HG03060 (cell line): ENCODE results near the gene ZNF14.
"Not testable (repeated sequence)": the region's sequence is repeated elsewhere in the genome, so short reads cannot be mapped to it uniquely, and the experiment has no call there.

ENCODE experiments used
- ATAC-seq: cut with Tn5 transposase; IDR thresholded peaks from one replicate; pipeline ENCODE4 v1.9.1; 2021; ENCODE audit warnings: low read depth, moderate number of reproducible peaks; ENCODE audit not compliant: unreplicated experiment

ZNF14 gene

DNA sequence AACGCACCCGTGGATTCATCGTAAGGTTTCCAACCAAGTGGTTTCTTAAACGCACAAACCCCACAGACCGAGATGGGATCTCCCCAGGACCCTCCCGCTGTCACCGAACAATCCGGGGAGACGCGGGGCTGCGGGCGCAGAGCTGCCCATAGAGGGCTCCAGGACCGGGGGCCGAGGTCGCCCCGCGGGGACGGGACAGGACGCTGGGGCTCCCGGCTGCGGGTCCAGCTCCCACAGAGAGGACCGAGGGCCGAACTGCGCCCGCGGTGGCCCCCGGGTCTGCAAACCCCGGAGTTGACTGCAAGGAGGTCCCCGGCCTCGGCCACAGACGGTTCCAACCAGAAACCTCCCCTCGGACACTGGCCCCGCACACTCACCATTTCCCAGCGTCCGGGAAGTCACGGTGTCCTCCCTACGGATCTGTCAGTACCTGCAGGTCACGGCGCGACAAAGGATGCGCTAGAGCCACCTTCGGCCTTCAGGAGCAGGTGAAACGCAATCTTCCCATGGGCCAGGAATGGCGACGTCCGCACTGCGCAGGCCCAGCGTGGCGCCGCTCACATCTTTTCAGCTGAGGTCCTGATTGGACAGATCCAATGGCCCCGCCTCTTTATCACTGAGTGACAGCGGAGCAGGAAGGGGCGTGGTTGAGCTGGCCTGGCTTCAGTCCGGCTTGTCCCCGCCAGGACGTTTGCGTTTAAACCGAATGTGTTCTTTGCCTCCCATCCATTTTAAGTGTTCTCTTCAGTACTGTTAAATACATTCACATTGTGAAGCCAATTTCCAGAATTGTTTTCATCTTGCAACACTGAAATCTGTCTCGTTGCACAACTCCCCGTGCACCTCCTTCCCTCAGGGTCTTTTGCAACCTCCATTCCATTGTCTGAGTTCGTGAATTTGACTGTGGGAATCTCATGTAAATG lies at the start of gene ZNF14:
ZNF14 (minus strand) TSS at position 534 of the 923 bp plus-strand sequence; CDS start at position 380, 154 bp downstream.
- ATAC-seq, result peak; percentile 98

DNA sequence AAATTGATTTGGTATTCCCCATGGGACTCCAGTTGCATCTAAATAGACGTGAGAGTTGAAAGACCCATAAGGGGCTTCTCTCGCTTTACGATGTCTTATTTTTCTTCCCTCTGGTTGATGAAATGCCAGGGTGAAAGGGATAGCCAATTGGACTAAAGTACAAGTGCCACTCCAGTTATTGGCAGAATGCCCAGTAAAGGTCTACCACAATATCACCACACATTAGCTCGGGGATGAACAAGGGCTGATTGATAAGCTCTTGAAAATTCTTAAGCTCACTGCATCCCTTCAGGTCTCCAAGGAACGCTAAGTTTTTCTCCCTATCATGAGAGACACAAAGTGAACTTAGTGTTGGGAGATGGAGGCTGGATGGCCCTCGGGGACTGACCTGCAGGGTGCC lies 48.9 kb upstream of the ZNF14 start:
- not testable (repeated sequence) for ATAC-seq

DNA sequence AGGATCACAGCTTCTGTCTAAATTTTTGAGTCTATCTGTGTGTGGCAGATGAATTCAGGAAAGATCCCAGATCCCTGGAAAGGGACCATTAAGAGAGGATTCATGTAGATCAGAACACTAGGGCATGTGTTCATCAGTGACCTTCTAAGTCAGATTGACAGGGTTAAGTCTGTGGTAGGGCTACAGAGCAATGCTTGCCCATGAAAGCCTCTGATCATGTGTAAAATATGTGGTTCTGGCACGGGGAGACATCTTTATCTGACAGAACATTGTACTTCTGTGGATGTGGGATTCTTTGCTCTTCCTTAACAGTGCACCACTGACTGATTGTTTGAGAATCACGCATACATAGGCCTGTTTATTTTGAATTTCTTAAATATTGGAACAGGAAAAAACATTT lies 45.8 kb upstream of the ZNF14 start:
- ATAC-seq, result no peak

DNA sequence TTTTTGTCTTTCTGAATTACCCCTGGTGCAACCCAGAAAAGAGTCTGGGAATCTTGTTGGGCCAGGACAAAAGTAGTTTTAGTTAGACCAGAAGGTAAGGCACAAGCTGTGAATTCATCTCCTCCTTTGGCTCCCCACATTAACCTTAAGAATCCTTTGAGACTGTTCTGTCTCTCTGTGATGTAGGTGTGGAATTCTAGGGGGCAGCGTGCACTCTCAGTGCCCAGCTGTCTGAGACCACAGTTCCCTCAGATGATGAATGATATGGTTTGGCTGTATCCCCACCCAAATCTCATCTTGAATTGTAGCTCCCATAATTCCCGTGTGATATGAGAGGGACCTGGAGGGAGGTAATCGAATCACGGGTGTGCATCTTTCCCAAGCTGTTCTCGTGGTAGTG lies 44.8 kb upstream of the ZNF14 start:
- no peak for ATAC-seq

DNA sequence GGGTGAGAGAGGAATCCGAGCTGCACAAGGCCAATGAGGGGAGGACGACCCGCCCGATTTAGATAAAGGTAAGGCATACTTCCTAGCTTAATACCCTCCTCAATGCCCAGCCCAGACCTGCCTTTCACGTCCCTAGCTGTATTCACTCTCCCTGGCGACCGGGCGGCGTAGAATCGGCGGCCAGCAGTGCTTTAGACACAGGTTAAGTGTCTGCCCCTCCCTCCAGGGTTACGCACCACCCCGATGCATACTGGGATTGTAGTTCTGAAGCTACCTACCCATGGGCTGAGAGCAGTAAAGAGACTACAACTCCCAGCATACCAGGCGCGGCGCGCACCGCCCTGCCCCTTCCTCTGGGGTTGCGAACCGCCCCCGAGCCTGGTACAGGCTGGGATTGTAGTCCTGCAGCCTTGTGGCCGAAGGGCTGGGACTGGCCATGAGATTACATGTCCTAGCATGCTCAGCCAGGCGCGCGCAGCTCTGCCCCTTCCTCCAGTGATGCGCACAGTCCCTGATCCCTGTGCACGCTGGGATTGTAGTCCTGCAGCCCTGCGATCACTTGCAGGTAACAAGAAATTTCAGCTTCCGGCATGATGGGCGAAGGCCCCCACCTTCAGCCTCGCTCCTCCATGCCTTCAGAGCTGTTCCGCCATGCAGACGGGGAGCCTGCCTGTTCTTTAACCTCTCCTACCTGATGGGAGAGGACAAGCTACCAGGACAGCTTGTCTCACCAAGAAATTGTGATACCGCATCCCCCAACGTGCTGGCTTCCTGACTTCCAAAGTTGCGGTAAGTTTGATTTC lies 43.5 kb upstream of the ZNF14 start:
- peak; percentile 86 for ATAC-seq

DNA sequence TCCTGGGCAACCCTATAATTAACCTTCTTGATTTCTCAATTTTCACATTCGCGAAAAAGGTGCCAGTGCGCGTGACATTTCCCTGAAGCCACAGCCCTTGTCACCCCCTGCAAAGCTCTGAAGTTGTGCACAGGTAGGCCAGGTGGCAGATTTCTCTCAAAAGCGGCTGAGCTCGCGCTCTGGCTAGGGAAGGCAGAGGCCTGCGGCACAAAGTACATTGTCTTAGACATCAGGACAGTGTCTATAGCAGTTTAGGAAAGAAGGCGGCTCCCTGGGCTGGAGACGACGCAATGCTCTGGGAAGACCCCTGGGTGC lies 42.9 kb upstream of the ZNF14 start:
- peak; percentile 1 for ATAC-seq

DNA sequence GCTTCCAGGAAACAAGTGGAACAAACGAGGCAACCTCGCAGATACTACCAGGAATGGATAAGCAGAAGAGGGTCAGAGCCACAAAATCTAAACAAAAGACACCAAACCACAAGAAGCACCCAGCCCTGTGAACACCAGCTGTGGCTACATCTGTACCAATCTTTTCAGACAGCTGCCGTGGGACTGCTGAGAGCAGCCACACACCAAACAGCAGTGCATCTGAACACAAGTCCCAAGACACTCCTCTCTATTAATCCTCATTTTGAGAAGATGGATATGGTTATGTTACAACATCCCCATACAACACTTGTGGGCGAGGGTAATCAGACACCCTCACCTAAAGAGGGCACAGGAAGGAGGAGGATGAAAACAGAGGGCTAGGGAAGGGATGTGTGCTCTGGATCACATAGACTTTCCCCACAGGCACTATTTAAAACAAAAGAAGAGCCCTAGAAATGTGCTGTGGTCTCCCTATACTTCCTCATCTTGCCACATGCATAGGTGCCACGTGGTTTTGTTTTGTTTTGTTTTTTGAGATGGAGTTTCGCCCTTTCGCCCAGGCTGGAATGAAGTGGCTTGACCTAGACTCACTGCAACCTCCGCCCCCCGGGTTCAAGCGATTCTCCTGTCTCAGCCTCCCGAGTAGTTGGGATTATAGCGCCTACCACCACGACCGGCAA lies 41.6 kb upstream of the ZNF14 start:
- no peak for ATAC-seq

DNA sequence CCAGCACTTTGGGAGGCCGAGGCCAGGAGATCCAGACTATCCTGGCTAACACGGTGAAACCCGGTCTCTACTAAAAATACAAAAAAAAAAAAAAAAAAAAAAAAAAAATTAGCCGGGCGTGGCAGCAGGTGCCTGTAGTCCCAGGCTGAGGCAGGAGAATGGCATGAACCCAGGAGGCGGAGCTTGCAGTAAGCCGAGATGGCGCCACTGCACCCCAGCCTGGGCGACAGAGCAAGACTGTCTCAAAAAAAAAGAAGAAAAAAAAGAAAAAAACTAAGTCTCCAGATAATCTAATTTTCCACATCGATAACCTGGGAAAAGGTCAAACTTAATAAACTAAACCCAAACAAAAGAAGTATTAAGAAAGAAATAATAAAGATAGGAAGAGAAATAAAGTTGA lies 39.1 kb upstream of the ZNF14 start:
- not testable (repeated sequence) for ATAC-seq

DNA sequence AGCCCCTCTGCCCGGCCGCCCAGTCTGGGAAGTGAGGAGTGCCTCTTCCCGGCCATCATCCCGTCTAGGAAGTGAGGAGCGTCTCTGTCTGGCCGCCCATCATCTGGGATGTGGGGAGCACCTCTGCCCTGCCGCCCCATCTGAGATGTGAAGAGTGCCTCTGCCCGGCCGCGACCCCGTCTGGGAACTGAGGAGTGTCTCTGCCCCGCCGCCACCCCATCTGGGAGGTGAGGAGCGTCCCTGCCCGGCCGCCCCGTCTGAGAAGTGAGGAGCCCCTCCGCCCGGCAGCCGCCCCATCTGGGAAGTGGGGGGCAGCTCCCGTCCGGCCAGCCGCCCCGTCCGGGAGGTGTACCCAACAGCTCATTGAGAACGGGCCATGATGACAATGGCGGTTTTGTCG lies 37.1 kb upstream of the ZNF14 start:
- ATAC-seq, result not testable (repeated sequence)

DNA sequence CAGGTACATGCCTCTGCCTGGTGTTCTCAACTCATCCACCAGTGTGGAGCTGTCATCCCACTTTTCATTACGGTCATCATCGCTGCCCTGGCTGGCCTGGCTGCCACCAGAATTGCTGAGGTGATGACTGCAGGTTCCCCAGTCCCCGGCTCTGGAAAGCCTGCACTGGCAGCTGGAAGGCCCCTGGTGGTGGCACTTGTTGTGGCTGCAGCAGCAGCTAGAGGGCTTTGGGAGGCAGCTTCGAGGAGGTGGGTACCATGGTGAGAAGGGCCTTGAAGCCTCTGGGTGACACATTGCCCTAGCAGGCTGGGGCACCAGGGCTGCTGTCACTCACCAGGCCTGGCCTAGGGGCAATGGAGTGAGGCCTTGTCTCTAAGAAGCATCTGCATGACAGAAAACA lies 25.3 kb upstream of the ZNF14 start:
- no peak for ATAC-seq

DNA sequence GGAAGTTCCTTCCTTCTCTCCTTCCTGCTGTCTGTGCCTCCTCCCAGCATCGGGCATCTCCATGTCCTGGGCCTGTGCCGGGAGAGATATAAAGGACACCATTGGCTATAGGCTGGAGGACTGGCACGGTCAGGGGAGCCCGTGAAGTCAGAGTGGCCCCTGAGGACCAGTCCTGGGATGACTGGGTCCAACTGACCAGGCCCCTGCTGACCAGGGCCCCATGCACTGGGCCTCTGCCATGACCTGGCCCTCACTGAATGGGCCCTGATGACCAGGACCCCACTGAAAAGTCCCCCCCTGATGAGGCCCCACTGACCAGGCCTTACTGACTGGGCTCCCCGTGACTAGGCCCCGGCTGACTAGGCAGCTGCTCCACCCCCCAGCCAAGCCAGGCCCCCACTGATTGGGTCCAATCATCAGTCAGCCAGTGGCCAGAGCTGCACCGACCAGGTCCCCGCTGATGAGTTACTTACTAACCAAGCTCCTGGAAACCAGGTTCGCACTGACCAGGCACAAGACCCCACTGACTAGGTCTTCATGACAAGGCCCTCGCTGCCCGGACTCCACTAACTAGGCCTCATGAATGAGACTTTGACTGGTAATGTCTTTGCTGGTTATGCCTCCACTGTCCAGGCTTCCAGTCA lies 20.0 kb upstream of the ZNF14 start:
- ATAC-seq, result no peak

DNA sequence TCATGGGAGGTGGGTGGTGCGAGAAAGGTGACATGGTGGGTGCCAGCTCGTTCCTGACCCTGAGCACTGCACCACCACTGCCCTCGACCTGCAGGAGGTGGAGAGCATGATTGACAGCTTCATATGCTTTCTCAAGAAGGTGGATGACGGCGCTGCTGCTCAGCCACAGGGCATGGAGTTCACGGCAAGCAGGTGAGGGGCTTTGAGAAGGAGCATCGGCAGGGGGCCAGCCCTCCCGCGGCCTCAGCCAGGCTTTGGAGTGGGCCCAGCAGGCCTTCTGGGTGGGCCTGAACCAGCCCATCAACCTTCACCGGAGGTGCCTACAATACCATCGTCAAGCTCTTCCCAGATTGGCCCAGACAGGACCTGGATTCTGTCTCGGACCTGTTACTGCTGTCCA lies 18.9 kb upstream of the ZNF14 start:
- no peak for ATAC-seq

DNA sequence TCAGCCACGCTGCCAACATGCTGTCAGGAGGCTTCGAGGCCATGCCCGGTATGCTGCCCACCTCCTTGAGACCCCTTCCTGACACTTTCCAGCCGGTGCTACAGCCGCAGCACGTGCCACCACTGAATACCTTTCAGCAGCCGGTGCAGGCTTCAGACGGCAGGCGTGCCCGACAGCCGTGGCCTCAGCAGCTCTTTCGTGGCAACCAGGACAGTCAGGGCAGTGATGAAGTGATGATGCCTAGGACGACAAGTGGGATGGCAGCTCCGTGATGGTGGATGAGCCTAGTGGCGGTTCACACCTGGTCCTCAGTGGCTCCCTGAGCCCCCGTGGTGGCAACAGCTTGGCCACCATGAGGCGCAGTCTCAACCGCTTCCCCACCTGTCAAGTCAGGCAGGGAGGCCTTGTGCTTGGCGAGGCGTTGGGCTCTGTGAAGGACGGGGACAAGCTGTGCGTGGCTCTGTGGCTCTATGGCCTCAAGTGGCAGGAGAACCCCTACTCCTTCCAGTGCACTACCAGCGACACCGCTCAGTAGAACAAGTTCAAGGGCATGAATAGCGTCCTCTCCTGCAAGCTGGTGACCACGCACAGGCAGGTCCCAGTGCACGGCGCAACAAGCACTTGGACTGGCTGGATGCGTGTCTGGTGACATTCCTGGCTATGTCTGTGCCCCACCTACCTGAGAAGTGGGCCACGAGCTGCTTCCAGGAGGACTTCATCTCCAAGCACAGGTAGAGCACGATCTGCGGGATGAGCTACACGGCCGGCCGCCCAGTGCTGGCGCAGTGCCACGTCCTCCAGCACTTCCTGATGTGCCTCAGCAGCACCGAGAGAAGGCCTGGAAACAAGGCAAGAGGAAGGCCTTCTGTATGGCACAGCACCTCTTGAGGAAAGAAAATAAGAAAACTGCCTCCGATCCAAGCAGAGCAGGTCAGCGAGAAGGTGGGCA lies 18.2 kb upstream of the ZNF14 start:
- ATAC-seq, result no peak

DNA sequence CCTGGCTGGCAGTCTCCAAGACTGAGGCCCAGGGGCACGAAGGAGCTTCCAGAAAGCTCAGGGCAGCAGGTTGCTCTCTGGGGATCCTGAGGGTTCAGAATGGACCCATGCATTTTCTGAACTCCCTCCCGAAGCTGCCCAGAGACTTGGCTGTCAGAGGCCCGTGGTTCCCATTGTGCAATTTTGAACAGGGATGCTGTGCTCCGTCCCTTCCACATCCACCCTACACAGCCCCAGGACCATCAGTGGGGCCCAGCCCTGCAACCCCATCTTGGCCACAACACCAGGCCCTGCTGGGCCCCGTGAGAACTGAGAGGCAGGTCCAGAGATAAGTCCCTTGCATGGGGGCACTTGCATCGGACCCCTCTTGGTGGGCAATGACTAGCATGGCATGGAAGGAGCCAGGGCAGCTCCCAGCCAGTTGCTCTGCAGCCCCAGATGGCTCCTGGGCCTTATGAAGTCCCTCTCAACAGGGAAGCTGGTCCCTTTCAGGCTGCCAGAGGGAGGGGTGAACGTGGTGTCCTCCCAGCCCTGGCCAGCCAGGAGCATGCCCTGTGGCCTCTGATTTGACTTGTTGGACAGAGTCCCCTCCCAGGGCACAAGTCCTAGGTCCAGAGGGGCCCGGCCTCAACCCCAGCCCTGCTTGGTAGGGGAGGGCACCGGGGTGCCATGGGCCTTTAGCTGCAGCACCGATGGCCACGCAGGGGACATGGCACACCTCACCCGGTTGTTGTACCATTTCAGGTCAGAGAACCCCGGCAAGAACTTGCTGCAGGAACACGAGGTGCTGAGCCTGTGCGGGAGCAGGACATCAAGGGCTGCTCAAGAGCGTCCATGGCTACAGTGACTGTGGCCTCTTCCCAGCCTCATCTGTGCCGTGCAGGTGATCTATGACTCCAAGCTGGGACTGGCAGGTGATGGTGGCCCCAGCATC lies 17.3 kb upstream of the ZNF14 start:
- ATAC-seq, result no peak

DNA sequence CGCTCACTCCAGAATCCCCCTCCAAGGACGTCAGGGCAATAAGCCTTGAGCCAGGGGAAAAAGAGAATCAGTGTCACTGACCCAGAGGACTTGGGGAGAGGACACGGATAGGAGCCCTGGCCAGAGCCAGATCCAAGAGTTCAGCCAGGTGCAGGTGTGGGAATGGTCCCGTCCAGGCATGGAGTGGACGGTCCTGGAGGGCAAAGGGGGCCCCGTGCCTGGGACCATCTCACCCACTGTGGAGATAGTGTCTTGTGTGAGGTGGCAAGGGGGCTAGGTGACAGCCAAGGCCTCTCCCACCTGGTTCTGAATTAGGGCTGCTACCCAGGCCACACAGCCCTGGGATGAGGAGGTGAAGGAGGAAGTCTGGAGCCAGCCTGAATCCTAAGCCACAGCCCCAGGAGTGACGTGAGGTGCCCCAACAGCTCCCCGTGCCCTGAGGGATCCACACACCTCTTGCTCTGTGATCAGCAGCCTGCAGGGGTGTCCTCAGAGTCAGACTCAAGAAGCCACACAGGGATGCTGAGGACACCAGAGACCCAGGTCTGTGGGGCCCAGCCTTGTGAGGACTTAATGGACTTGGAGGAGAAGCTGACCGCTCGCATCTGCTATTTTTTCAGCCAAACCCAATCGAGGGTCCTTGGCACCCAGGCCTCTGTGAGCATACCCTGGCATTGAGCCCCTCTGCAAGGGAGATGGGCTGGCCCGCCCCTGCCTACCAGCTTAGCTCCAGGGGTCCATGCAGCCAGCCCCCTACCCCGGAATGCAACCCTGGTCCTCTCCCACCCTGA lies 16.4 kb upstream of the ZNF14 start:
- ATAC-seq, result no peak

DNA sequence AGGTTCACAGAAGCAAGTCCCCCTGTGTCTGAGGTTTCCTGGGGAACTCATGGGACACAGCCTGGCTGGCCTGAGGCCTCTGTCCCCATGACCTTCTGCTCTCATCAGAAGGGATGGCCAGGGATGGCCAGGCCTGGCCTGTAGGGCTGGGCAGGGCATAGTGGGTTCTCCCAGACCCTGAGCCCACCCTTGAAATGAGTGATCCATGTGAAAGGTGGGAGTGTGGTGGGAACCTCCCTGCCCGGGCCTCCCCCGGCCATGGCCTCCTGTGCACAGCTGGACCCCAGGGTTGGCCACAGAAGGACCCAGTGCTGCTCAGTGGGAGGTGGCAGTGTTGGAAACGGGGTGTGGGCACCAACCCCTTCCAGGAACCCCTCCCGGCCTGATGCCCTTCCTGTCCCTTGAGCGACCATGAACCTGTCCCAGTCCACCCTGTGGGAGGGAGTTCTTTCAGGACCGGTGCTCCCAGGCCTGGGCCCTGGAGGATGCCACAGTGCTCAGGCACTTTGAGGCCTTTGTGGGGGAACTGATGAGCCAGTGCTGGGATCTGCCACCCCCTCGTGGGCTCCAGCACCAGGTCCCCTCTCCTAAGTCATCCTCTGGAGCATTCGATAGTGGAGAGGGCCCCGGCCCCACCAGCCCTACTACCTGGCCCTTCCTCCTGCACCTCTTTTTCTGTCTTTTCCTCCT lies 15.5 kb upstream of the ZNF14 start:
- ATAC-seq, result no peak
